ENCODE data around the gene NTNG1. TPM values are rescaled to one million over a fixed set of nuclear protein-coding genes. Genes with fewer than 3 reads are reported as not detected.

The NTNG1 gene
- total RNA-seq, 1 experiment from 2014 or later: 1.5 TPM

DNA sequence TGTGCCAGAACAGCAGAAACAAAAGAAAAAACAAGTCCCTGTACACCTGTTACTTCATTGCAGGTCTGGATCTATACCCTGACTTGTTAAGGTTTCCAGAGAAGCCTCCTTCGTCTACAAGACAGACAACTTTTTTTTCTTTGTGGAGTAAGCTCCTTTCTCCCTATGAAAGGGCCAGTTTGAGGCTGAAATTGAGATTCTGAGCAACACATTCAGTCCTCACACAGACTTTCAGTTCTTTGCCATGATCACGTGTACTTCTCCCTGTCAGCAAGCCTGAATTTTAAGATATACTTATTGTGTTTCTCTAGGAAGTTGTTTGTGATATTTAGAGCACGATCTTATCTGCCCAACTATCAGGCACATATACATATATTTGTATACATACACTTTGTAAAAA is 374.0 kb downstream of the NTNG1 start:
- H2BK15ac ChIP-seq (ENCODE audit: low read depth, low read length): no peak overlapping the region
- H3K27me3 ChIP-seq (ENCODE audit: insufficient read depth, low read length): no peaks in the 10 kb centered on the region
- H3K27ac ChIP-seq (ENCODE audit: insufficient read length, low read depth, low read length): no peak overlapping the region
- no peak overlapping the region for H2AK5ac ChIP-seq (ENCODE audit: insufficient read length, low read length)
- H4K5ac ChIP-seq (ENCODE audit: insufficient read length, low read depth, low read length): no peak overlapping the region
- H2BK12ac ChIP-seq (ENCODE audit: insufficient read length, low read depth, low read length): no peak overlapping the region
- TF ChIP-seq, protein P1, sequence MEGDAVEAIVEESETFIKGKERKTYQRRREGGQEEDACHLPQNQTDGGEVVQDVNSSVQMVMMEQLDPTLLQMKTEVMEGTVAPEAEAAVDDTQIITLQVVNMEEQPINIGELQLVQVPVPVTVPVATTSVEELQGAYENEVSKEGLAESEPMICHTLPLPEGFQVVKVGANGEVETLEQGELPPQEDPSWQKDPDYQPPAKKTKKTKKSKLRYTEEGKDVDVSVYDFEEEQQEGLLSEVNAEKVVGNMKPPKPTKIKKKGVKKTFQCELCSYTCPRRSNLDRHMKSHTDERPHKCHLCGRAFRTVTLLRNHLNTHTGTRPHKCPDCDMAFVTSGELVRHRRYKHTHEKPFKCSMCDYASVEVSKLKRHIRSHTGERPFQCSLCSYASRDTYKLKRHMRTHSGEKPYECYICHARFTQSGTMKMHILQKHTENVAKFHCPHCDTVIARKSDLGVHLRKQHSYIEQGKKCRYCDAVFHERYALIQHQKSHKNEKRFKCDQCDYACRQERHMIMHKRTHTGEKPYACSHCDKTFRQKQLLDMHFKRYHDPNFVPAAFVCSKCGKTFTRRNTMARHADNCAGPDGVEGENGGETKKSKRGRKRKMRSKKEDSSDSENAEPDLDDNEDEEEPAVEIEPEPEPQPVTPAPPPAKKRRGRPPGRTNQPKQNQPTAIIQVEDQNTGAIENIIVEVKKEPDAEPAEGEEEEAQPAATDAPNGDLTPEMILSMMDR (conservative IDR thresholded peaks at IDR 0.05): no peak
- Mint-ChIP-seq H3K36me3 (ENCODE audit: insufficient read depth in 1 of 3, low read depth in 3 of 3) (peaks cover 3 to 16% (median 12%) of the 10 kb centered on the region in 3 experiments; a peak in 5 of 7 replicates), H3K27me3 (ENCODE audit: low read depth) (no peaks in the 10 kb centered on the region), H3K4me1 (peaks cover 5 to 10% of the 10 kb centered on the region in 2 experiments), H3K4me3 (no peak overlapping the region), H3K9me3 (peaks cover 14 to 16% of the 10 kb centered on the region in 2 experiments), H3K27ac (no peak overlapping the region)
- no peaks in the 10 kb centered on the region for H3K79me1 ChIP-seq (ENCODE audit: insufficient read depth, low read depth, low read length, poor library complexity, severe bottlenecking)
- no peak overlapping the region for H4K91ac ChIP-seq (ENCODE audit: insufficient read length, low read depth, low read length)
- no peak overlapping the region for H3K9ac ChIP-seq (ENCODE audit: extremely low read depth, insufficient read length, low read length)
- no peak overlapping the region for H2BK5ac ChIP-seq (ENCODE audit: insufficient read length, low read length)
- no peaks in the 10 kb centered on the region for H3K9me3 ChIP-seq (ENCODE audit: control insufficient read depth, low read depth, low read length)
- no peaks in the 10 kb centered on the region for H4K20me1 ChIP-seq (ENCODE audit: control insufficient read depth, insufficient read depth, insufficient read length)
- DNase-seq: no peak
- no peak overlapping the region for H3T11ph ChIP-seq (ENCODE audit: low read length)
- no peak overlapping the region for H2BK120ac ChIP-seq (ENCODE audit: low read depth, low read length, poor library complexity, severe bottlenecking)
- WGBS (ENCODE audit: extremely low coverage, insufficient read length, low lambda C conversion rate): no CpG with 5 or more reads among the region's 3 CpGs
- H3K14ac ChIP-seq (ENCODE audit: insufficient read depth, low read length): no peak overlapping the region
- no peak overlapping the region for H3K4me2 ChIP-seq (ENCODE audit: insufficient read depth, insufficient read length, low read length)
- H3K18ac ChIP-seq (ENCODE audit: insufficient read length, low read depth, low read length): no peak overlapping the region
- no peak overlapping the region for H3K56ac ChIP-seq (ENCODE audit: insufficient read length, low read depth, low read length)
- H2BK20ac ChIP-seq (ENCODE audit: low read depth, low read length, poor library complexity, severe bottlenecking): no peak overlapping the region
- no peaks in the 10 kb centered on the region for H3K79me2 ChIP-seq (ENCODE audit: insufficient read depth, low read length)
- H3K4me1 ChIP-seq (ENCODE audit: insufficient read depth, low read length): peaks cover 2% of the 10 kb centered on the region; the same call in 1 of the 2 replicates
- no peaks in the 10 kb centered on the region for H3K23me2 ChIP-seq (ENCODE audit: insufficient read length, low read depth, low read length, poor library complexity, severe bottlenecking)
- H3K23ac ChIP-seq (ENCODE audit: insufficient read length, low read depth, low read length): no peak overlapping the region
- H3K4ac ChIP-seq (ENCODE audit: low read depth, low read length): no peak overlapping the region
- H4K8ac ChIP-seq (replicated peaks; ENCODE audit: insufficient read length, low read depth, low read length): no peak overlapping the region
- no peak overlapping the region for H2AFZ ChIP-seq (ENCODE audit: low read length)
